SK-N-SH treated with all-trans-retinoic acid at 6 μM for 48 hours (cell line): ENCODE results near the gene TTR.

Source experiments
- ATAC-seq: fragments of 200-7000 bp; cut with Tn5 transposase; 3 replicates; pipeline ENCODE4 v1.9.1; 2020; ENCODE audit warnings: mild to moderate bottlenecking, moderate library complexity
- ARNTL ChIP-seq: fragments of 450-650 bp; formaldehyde crosslinking; IDR thresholded peaks from 2 replicates; pipeline ENCODE4 v1.5.0; 2020; ENCODE audit warnings: low read depth, mild to moderate bottlenecking, moderate library complexity, borderline replicate concordance
- BACH2 ChIP-seq: fragments of 250-450 bp; sonication (Bioruptor Pico); IDR thresholded peaks from 2 replicates; pipeline ENCODE4 v1.9.0; 2021; ENCODE audit warnings: mild to moderate bottlenecking, borderline replicate concordance
- CREB5 ChIP-seq: fragments of 250-450 bp; sonication (Bioruptor Pico); IDR thresholded peaks from 2 replicates; pipeline ENCODE4 v1.5.1; 2020; ENCODE audit warnings: low read depth, mild to moderate bottlenecking, moderate library complexity
- CSDC2 ChIP-seq: fragments of 250-450 bp; sonication (Bioruptor Pico); IDR thresholded peaks from 2 replicates; pipeline ENCODE4 v1.5.0; 2020; ENCODE audit warnings: mild to moderate bottlenecking, moderate library complexity
- CSRNP3 ChIP-seq: fragments of 250-450 bp; sonication (Bioruptor Pico); IDR thresholded peaks from 2 replicates; pipeline ENCODE4 v1.5.1; 2021; ENCODE audit warnings: mild to moderate bottlenecking, moderate library complexity
- ESRRG ChIP-seq: fragments of 250-450 bp; sonication (Bioruptor Pico); IDR thresholded peaks from 2 replicates; pipeline ENCODE4 v1.6.1; 2021; ENCODE audit warnings: mild to moderate bottlenecking
- GLIS3 ChIP-seq: fragments of 250-450 bp; sonication (Bioruptor Pico); IDR thresholded peaks from 2 replicates; pipeline ENCODE4 v1.5.0; 2020; ENCODE audit warnings: mild to moderate bottlenecking, moderate library complexity
- ISL1 ChIP-seq: fragments of 250-450 bp; sonication (Bioruptor Pico); IDR thresholded peaks from 2 replicates; pipeline ENCODE4 v2.1.2; 2022; ENCODE audit warnings: mild to moderate bottlenecking, moderate library complexity
- OSR1 ChIP-seq: fragments of 250-450 bp; sonication (Bioruptor Pico); IDR thresholded peaks from 2 replicates; pipeline ENCODE4 v1.8.0; 2022; ENCODE audit warnings: moderate library complexity, mild to moderate bottlenecking, inconsistent platforms
- PATZ1 ChIP-seq: fragments of 250-450 bp; sonication (Bioruptor Pico); IDR thresholded peaks from 2 replicates; pipeline ENCODE4 v1.8.0; 2020; ENCODE audit warnings: mild to moderate bottlenecking, moderate library complexity, borderline replicate concordance
- POU6F1 ChIP-seq: fragments of 250-450 bp; sonication (Bioruptor Pico); IDR thresholded peaks from 2 replicates; pipeline ENCODE4 v1.8.0; 2021; ENCODE audit warnings: low read depth, mild to moderate bottlenecking, moderate library complexity, borderline replicate concordance
- PPARA ChIP-seq: fragments of 250-450 bp; sonication (Bioruptor Pico); IDR thresholded peaks from 2 replicates; pipeline ENCODE4 v1.5.0; 2020; ENCODE audit warnings: mild to moderate bottlenecking, borderline replicate concordance
- RARB ChIP-seq: fragments of 250-450 bp; sonication (Bioruptor Pico); IDR thresholded peaks from 2 replicates; pipeline ENCODE4 v1.8.0; 2021; ENCODE audit warnings: mild to moderate bottlenecking, moderate library complexity
- SNAI2 ChIP-seq: fragments of 250-450 bp; sonication (Bioruptor Pico); IDR thresholded peaks from 2 replicates; pipeline ENCODE4 v1.5.0; 2020; ENCODE audit warnings: mild to moderate bottlenecking, moderate library complexity
- TCF4 ChIP-seq: fragments of 250-450 bp; sonication (Bioruptor Pico); IDR thresholded peaks from 2 replicates; pipeline ENCODE4 v1.8.0; 2021; ENCODE audit warnings: mild to moderate bottlenecking, moderate library complexity, borderline replicate concordance
- TOX ChIP-seq: fragments of 250-450 bp; sonication (Bioruptor Pico); IDR thresholded peaks from 2 replicates; pipeline ENCODE4 v1.8.0; 2021; ENCODE audit warnings: mild to moderate bottlenecking, moderate library complexity, borderline replicate concordance
- TSHZ2 ChIP-seq: fragments of 250-450 bp; sonication (Bioruptor Pico); IDR thresholded peaks from 2 replicates; pipeline ENCODE4 v1.5.0; 2020; ENCODE audit warnings: mild to moderate bottlenecking, moderate library complexity
- ZC3H10 ChIP-seq: fragments of 250-450 bp; sonication (Bioruptor Pico); IDR thresholded peaks from 2 replicates; pipeline ENCODE4 v1.5.1; 2021; ENCODE audit warnings: mild to moderate bottlenecking, moderate library complexity
- ZFP3 ChIP-seq: fragments of 250-450 bp; sonication (Bioruptor Pico); IDR thresholded peaks from 2 replicates; pipeline ENCODE4 v1.5.0; 2020; ENCODE audit warnings: mild to moderate bottlenecking, moderate library complexity
- ZFP30 ChIP-seq: fragments of 450-650 bp; formaldehyde crosslinking; IDR thresholded peaks from 2 replicates; pipeline ENCODE4 v1.5.0; 2022; ENCODE audit warnings: mild to moderate bottlenecking, moderate library complexity
- ZNF565 ChIP-seq: fragments of 450-650 bp; formaldehyde crosslinking; conservative IDR thresholded peaks from 2 replicates; pipeline ENCODE4 v1.5.0; 2020; ENCODE audit warnings: low read depth, mild to moderate bottlenecking, moderate library complexity
- ZNF70 ChIP-seq: fragments of 450-650 bp; formaldehyde crosslinking; IDR thresholded peaks from 2 replicates; pipeline ENCODE4 v1.5.0; 2020; ENCODE audit warnings: mild to moderate bottlenecking, moderate library complexity
- ZNF8 ChIP-seq: fragments of 450-650 bp; formaldehyde crosslinking; IDR thresholded peaks from 2 replicates; pipeline ENCODE4 v1.5.0; 2020; ENCODE audit warnings: mild to moderate bottlenecking, moderate library complexity

TTR gene

DNA sequence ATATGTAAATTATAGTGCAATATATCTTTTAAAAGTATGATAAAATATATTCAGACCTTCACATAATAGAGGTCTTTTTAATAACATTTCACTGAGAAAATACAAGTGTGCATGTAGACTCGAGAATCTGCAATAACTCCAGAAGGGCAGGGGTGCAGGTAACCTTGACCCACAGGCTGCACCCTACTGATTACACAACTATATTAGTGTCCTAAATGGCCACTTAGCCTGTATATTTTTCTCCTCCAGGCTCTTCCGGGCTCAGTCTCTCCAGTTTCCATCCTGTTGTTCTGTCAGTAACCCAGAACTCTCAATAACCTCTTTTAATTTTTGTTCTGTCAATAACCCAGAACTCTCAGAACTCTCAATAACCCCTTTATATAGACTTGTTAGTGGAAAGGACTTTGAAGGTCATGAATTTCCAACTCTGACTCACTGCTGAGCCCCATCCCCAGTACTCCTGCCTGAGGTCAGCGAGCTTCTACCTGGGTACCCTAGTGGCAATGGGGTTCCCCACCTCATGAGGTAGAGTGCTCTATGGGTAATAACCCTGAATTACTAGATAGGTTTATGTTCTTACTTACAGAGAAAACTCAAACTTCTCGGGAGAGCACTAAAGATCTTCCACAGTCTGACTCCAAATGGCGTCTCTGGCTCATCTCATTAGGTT, 8.4 kb upstream of the TTR start:
- no peak for TF ChIP-seq TCF4 (CRISPR knock-in tag)
- no peak for TF ChIP-seq TOX (CRISPR knock-in tag)
- TF ChIP-seq GLIS3 (CRISPR knock-in tag) = no peak
- no peak for TF ChIP-seq ZFP3
- TF ChIP-seq TSHZ2 (CRISPR knock-in tag) = no peak
- no peak for TF ChIP-seq ZNF8 (CRISPR knock-in tag)
- no peak for TF ChIP-seq PPARA
- no peak for TF ChIP-seq ZC3H10
- no peak for TF ChIP-seq PATZ1 (CRISPR knock-in tag)
- TF ChIP-seq SNAI2 = no peak
- no peak for TF ChIP-seq ZFP30
- no peak for TF ChIP-seq ISL1 (CRISPR knock-in tag)
- no peak for TF ChIP-seq CSDC2 (CRISPR knock-in tag)
- TF ChIP-seq ESRRG = no peak
- TF ChIP-seq BACH2 (CRISPR knock-in tag) = no peak
- TF ChIP-seq CREB5 (CRISPR knock-in tag) = no peak
- no peak for TF ChIP-seq RARB (CRISPR knock-in tag)
- TF ChIP-seq ARNTL (CRISPR knock-in tag) = no peak
- no peak for ATAC-seq

DNA sequence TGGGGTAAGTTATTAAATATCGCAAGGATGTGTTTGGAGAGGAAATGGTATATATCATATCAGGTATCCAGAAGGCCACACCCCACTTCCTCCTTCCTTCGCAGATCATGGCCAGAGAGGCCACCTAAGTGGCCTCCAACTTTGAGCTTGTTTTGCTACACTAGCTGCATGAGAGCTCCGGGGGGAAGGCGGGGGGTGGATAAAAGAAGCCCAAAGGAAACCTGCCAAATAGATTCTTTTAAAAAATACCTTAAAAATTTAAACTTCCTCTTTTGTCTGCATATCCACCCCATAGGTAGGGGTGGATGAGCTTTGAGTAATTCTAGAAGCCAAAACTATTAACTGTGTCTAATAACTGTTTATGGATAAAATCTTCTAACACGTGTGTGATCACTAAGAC, 5.7 kb upstream of the TTR start:
- no peak for ATAC-seq
- TF ChIP-seq BACH2 (CRISPR knock-in tag) = no peak
- no peak for TF ChIP-seq CREB5 (CRISPR knock-in tag)
- TF ChIP-seq POU6F1 (CRISPR knock-in tag) = no peak
- TF ChIP-seq ZC3H10 = no peak

DNA sequence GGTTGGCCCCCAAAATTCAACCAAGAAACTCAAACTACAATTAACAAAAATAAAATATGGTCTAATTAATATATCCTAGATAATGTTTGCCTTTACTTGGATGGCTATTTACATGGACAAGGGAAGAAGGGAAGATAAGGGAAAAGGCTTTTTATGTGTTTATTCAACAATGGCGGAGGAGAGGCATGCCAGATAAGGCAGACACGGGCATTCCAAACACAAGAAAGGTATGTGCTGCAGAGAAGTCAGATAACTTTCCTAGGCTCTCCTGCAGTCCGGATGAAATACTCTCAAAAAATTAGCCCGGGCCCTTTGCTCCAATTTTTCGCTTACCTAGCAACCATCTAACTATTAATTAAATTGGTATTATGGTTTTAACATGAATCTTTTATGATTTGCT, 5.1 kb upstream of the TTR start:
- ATAC-seq = no peak
- TF ChIP-seq ZNF565 (no peak), GLIS3 (CRISPR knock-in tag) (no peak)

DNA sequence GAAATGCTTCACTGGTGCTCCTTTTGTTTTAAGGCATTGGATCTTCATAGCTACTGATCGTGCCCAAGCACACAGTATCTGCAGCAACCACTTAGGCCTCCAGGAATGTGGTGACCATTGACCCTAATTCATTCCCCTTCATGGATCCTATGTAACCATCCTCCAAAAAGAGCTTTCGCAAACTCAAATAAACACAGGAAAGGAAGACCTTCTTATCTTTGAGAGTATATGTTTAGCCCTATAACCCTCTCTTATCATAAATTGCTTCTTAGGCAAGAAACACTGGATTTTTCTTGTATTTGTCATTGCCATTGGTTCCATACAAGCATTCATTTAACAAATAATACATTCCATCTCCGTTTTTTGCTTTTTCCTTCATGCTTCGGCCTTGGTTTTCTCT, 4.1 kb upstream of the TTR start:
- TF ChIP-seq SNAI2 = no peak
- TF ChIP-seq ZNF70 (CRISPR knock-in tag) = no peak
- TF ChIP-seq OSR1 = no peak
- TF ChIP-seq TOX (CRISPR knock-in tag) = no peak
- TF ChIP-seq TCF4 (CRISPR knock-in tag) = no peak
- TF ChIP-seq CSRNP3 (CRISPR knock-in tag) = no peak
- no peak for TF ChIP-seq BACH2 (CRISPR knock-in tag)
- ATAC-seq = no peak
